ENCODE measurements around the gene HRK.
A peak's percentile ranks its signal among the peaks of the same experiment; 100 is the strongest.

Gene HRK

GRCh38 chr12:116881325-116881876 is at the start of gene HRK:
HRK (minus strand) TSS chr12:116881441; CDS start chr12:116881307, 134 bp downstream.
- DNase-seq, result peak; percentile 29

GRCh38 chr12:116929885-116930284 is 48.6 kb upstream of the HRK start:
- no peak for DNase-seq

GRCh38 chr12:116928504-116928903 is 47.3 kb upstream of the HRK start:
- no peak for DNase-seq

GRCh38 chr12:116927244-116927940 is 46.2 kb upstream of the HRK start:
- DNase-seq, result no peak

GRCh38 chr12:116926283-116927243 is 45.3 kb upstream of the HRK start:
- DNase-seq, result no peak

GRCh38 chr12:116924558-116925453 is 43.6 kb upstream of the HRK start:
- no peak for DNase-seq

GRCh38 chr12:116922194-116922897 is 41.1 kb upstream of the HRK start:
- no peak for DNase-seq

- DNase-seq, result no peak
These were observed 39.7 kb upstream of the HRK start for GRCh38 chr12:116920939-116921338.

- no peak for DNase-seq
These were observed 38.7 kb upstream of the HRK start for GRCh38 chr12:116919706-116920485.

GRCh38 chr12:116919247-116919661 is 38.0 kb upstream of the HRK start:
- no peak for DNase-seq

GRCh38 chr12:116918464-116918863 is 37.2 kb upstream of the HRK start:
- no peak for DNase-seq

- no peak for DNase-seq
These were observed 35.5 kb upstream of the HRK start for GRCh38 chr12:116916714-116917114.

GRCh38 chr12:116916122-116916521 is 34.9 kb upstream of the HRK start:
- DNase-seq, result no peak

- no peak for DNase-seq
These were observed 34.1 kb upstream of the HRK start for GRCh38 chr12:116915326-116915725.

GRCh38 chr12:116910645-116911451 is 29.6 kb upstream of the HRK start, which contains the start of gene FBXW8:
FBXW8 (plus strand) TSS chr12:116910950; CDS start chr12:116911038, 88 bp downstream.
- DNase-seq, result peak; percentile 45

GRCh38 chr12:116910280-116910644 is 29.0 kb upstream of the HRK start:
- DNase-seq, result no peak

GRCh38 chr12:116906285-116906684 is 25.0 kb upstream of the HRK start:
- DNase-seq, result no peak

GRCh38 chr12:116903818-116904217 is 22.6 kb upstream of the HRK start:
- DNase-seq, result no peak

- no peak for DNase-seq
These were observed 20.4 kb upstream of the HRK start for GRCh38 chr12:116901612-116902011.

GRCh38 chr12:116898669-116899068 is 17.4 kb upstream of the HRK start:
- no peak for DNase-seq

All from DMS79 treated with DMSO at 0.1 percent for 48 hours (cell line).